ENCODE measurements around the gene ERVMER34-1.

The ERVMER34-1 gene

DNA sequence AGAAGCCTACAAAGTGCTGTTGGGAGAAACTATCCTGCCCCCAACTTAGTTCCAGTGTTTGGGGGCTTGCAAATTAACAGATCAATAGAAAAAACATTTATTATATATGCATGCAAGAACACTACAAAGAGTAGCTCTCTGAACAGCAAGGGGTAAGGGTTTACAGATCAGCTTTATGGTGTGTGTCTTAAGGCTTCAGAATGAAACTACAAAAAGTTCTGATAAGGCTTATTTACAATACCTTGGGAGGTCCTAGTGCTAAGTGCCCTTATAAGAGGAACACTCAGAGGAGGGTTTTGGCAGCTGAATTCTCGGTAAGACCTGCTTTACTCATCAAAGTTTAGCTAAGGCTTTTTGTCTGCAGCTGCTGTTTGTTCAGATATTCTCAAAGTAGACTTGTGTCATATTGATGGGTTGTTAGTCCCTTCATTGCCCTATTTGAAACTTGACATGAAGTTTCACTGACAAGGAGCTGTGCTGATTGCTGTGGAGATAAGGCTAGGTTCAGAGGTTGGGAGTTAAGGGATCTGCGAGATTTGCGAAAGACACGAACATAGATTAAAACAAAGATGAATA, 7.7 kb downstream of the ERVMER34-1 start:
- TF ChIP-seq, protein P1, sequence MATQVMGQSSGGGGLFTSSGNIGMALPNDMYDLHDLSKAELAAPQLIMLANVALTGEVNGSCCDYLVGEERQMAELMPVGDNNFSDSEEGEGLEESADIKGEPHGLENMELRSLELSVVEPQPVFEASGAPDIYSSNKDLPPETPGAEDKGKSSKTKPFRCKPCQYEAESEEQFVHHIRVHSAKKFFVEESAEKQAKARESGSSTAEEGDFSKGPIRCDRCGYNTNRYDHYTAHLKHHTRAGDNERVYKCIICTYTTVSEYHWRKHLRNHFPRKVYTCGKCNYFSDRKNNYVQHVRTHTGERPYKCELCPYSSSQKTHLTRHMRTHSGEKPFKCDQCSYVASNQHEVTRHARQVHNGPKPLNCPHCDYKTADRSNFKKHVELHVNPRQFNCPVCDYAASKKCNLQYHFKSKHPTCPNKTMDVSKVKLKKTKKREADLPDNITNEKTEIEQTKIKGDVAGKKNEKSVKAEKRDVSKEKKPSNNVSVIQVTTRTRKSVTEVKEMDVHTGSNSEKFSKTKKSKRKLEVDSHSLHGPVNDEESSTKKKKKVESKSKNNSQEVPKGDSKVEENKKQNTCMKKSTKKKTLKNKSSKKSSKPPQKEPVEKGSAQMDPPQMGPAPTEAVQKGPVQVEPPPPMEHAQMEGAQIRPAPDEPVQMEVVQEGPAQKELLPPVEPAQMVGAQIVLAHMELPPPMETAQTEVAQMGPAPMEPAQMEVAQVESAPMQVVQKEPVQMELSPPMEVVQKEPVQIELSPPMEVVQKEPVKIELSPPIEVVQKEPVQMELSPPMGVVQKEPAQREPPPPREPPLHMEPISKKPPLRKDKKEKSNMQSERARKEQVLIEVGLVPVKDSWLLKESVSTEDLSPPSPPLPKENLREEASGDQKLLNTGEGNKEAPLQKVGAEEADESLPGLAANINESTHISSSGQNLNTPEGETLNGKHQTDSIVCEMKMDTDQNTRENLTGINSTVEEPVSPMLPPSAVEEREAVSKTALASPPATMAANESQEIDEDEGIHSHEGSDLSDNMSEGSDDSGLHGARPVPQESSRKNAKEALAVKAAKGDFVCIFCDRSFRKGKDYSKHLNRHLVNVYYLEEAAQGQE (IDR thresholded peaks at IDR 0.05; ENCODE audit: insufficient read depth in 1 of 2, low read depth in 2 of 2, low read length in 2 of 2): no peak
- TF ChIP-seq POLR2AphosphoS5 (IDR thresholded peaks at IDR 0.05; ENCODE audit: low read depth, low read length) (no peak), SIN3A (IDR thresholded peaks at IDR 0.05; ENCODE audit: borderline replicate concordance, insufficient read depth, low read length) (no peak), FOXP2 (optimal IDR thresholded peaks at IDR 0.05; ENCODE audit: borderline replicate concordance, extremely low read depth, extremely low read length, insufficient read depth) (no peak), TAF1 (IDR thresholded peaks at IDR 0.05; ENCODE audit: borderline replicate concordance, insufficient read depth, low read length) (no peak)

DNA sequence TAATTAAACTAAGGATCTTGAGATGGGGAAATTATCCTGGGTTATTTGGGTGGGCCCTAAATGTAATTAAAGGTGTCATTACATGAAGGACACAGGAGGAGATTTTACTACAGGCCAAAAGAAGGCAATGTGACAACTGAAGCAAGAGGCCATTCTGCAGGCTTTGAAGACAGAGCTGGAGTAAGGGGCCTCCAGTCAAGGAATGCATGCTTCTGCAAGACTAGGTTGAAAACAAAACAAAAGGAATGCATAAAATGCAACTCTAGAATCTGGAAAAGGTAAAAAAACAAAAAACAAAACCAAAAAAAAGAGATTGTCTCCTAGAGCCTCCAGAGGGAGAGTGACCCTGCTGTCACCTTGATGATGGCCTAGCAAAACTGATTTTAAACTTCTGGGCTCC, 21.6 kb downstream of the ERVMER34-1 start:
- no peak for TF ChIP-seq SIN3A (IDR thresholded peaks at IDR 0.05; ENCODE audit: borderline replicate concordance, insufficient read depth, low read length)

DNA sequence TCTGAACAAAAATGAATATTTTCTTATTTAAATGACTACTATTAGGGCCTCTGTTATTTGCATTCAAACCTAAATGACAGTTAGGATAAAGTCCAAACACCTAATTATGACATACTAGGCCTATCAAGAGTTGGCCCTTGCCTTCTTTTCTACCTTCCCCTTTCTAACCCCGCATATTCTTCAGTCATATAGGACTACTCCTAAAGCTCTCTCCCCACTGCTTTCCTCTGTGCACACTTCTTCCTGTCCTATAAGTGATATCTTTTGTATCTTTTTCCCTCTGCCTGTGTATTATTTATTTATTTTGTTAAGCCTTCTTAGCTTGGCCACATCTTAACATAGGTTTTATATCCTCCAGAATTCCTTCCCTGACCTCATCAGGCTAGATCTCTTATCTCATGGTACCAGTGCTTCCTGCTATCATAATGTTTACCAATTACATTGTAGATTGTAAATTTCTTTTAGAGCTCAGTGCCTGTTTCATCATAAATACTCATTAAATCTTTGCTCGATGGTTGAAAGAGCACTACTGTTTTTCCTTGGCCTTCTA, 22.5 kb downstream of the ERVMER34-1 start:
- TF ChIP-seq FOXP2 (optimal IDR thresholded peaks at IDR 0.05; ENCODE audit: borderline replicate concordance, extremely low read depth, extremely low read length, insufficient read depth) (no peak), TAF1 (IDR thresholded peaks at IDR 0.05; ENCODE audit: borderline replicate concordance, insufficient read depth, low read length) (no peak), POLR2AphosphoS5 (IDR thresholded peaks at IDR 0.05; ENCODE audit: low read depth, low read length) (no peak), SIN3A (IDR thresholded peaks at IDR 0.05; ENCODE audit: borderline replicate concordance, insufficient read depth, low read length) (no peak)
- TF ChIP-seq, protein P1 (IDR thresholded peaks at IDR 0.05; ENCODE audit: insufficient read depth in 1 of 2, low read depth in 2 of 2, low read length in 2 of 2): no peak

DNA sequence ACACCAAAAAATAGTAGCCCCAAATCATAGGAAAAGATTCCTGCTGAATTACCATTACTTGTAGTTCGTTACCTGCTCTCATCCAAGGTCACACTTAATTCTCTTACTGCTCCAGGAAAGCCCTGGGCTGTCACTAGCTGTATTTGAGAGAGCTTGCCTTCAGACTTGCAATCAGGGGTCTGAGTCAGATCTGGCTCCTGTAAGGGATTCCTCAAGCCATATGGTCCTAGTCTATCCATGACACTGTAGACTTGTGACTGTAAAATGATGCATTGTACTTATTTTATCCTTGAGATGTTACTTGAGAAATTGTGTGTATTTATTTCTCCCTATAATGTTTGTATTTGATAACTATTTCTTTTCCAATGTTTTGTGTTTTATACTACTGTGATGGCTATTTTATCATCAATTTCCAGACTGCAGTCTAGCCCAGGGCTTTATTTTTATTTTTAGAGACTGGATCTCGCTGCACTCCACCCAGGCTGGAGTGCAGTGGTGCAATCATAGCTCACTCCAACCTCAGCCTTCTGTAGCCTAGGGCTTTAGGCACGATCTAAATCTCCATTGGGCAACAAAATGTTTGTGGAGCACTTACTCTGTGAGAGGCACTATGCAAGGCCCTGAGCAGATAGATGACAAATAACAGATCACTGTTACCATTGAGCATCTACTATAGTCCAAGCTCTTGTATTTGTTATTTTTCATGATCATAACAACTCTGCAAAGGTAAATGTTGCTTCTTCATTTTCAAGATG, 24.2 kb downstream of the ERVMER34-1 start:
- TF ChIP-seq POLR2AphosphoS5 (IDR thresholded peaks at IDR 0.05; ENCODE audit: low read depth, low read length) (no peak), SIN3A (IDR thresholded peaks at IDR 0.05; ENCODE audit: borderline replicate concordance, insufficient read depth, low read length) (no peak), FOXP2 (optimal IDR thresholded peaks at IDR 0.05; ENCODE audit: borderline replicate concordance, extremely low read depth, extremely low read length, insufficient read depth) (no peak), TAF1 (IDR thresholded peaks at IDR 0.05; ENCODE audit: borderline replicate concordance, insufficient read depth, low read length) (no peak)
- TF ChIP-seq, protein P1 (IDR thresholded peaks at IDR 0.05; ENCODE audit: insufficient read depth in 1 of 2, low read depth in 2 of 2, low read length in 2 of 2): no peak

GRCh38 chr4:52721968-52722815, 29.0 kb downstream of the ERVMER34-1 start:
- TF ChIP-seq FOXP2 (optimal IDR thresholded peaks at IDR 0.05; ENCODE audit: borderline replicate concordance, extremely low read depth, extremely low read length, insufficient read depth): no peak
- TF ChIP-seq POLR2AphosphoS5 (IDR thresholded peaks at IDR 0.05; ENCODE audit: low read depth, low read length): peak; percentile 70

All from PFSK-1 (cell line).